K562 treated with DMSO at 1 percent for 12 hours (cell line): Measurements from ENCODE around the gene TSPY2. TPM values are rescaled to one million over a fixed set of nuclear protein-coding genes. Genes with fewer than 3 reads are reported as not detected.

Source experiments
- total RNA-seq: library from RNA; unstranded; fragments of 300-600 nt; gene quantifications from 2 replicates; pipeline ENCODE4 v1.2.3, GENCODE V29; 2022; ENCODE audit not compliant: insufficient read depth

The TSPY2 gene, protein sequence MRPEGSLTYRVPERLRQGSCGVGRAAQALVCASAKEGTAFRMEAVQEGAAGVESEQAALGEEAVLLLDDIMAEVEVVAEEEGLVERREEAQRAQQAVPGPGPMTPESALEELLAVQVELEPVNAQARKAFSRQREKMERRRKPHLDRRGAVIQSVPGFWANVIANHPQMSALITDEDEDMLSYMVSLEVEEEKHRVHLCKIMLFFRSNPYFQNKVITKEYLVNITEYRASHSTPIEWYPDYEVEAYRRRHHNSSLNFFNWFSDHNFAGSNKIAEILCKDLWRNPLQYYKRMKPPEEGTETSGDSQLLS
- not detected in 2 replicates for total RNA-seq

DNA sequence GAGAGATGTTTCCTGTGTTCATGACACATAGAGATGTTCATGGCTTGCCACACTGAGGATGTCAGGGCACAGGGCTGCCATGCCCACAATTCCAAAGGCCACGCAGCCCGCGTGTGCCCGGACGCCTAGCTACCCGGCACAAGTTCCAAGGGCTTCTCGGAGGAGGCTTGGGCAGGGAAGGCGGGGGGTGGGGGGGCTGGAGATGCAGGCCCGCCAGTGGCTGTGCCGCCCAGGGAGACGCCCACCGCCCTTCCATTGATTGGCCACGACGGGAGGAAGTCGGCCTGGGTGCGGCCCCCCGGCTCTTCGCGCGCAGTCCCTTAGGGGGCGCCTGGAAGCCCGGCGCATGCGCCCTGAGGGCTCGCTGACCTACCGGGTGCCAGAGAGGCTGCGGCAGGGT lies at the start of gene TSPY2:
TSS of gene TSPY2 (plus strand) at position 301 of the 400 bp plus-strand sequence. CDS start at position 347, 46 bp downstream.

